Stimulated activated memory B cell treated with anti-CD40 and anti-IgM and Interleukin-4, amounts not matched to agents 10 μg/mL and 1 μg/mL and 100 μg/mL, for 72 hours (primary cell): Measurements from ENCODE around the gene NCOA7.
"Not testable (repeated sequence)": the region's sequence is repeated elsewhere in the genome, so short reads cannot be mapped to it uniquely, and the experiment has no call there.

Source experiments
- ATAC-seq: fragments of 150-1000 bp; cut with Tn5 transposase; 2 replicates; pipeline ENCODE4 v1.10.0; 2021
- H3K27ac Mint-ChIP-seq: one replicate; pipeline ENCODE4 v1.8.0; 2022; ENCODE audit warnings: mild to moderate bottlenecking, mixed read lengths
- H3K27me3 Mint-ChIP-seq: one replicate; pipeline ENCODE4 v1.8.0; 2022; ENCODE audit warnings: mixed read lengths
- H3K36me3 Mint-ChIP-seq: one replicate; pipeline ENCODE4 v1.8.0; 2022; ENCODE audit warnings: mixed read lengths
- H3K4me1 Mint-ChIP-seq: one replicate; pipeline ENCODE4 v1.8.0; 2022; ENCODE audit warnings: mixed read lengths
- H3K4me3 Mint-ChIP-seq: one replicate; pipeline ENCODE4 v1.8.0; 2022; ENCODE audit warnings: mild to moderate bottlenecking, moderate library complexity, mixed read lengths
- H3K9me3 Mint-ChIP-seq: one replicate; pipeline ENCODE4 v1.8.0; 2022; ENCODE audit warnings: mixed read lengths

The NCOA7 gene

DNA sequence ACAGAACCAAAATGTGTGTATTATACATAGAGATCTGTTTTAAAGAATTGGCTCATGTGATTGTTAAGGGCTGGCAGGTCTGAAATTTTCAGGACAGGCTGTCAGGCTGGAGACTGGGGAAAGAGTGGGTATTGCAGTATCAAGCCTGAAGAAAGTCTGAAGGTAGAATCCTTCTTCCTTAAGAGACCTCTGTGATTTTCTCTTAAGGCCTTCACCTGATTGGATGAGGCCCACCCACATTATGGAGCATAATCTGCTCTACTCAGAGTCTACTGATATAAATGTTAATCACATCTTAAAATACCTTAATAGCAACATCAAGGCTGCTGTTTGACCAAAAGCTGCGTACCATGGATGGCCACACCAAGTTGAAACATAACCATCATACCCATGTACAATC is 122.4 kb downstream of the NCOA7 start:
- ATAC-seq, result no peak
- no peak overlapping the region for H3K4me3 Mint-ChIP-seq
- H3K27me3 Mint-ChIP-seq, result no peaks in the 10 kb centered on the region
- peaks cover 50% of the 10 kb centered on the region for H3K36me3 Mint-ChIP-seq
- no peaks in the 10 kb centered on the region for H3K9me3 Mint-ChIP-seq
- peaks cover 7% of the 10 kb centered on the region for H3K4me1 Mint-ChIP-seq
- H3K27ac Mint-ChIP-seq, result no peak overlapping the region

DNA sequence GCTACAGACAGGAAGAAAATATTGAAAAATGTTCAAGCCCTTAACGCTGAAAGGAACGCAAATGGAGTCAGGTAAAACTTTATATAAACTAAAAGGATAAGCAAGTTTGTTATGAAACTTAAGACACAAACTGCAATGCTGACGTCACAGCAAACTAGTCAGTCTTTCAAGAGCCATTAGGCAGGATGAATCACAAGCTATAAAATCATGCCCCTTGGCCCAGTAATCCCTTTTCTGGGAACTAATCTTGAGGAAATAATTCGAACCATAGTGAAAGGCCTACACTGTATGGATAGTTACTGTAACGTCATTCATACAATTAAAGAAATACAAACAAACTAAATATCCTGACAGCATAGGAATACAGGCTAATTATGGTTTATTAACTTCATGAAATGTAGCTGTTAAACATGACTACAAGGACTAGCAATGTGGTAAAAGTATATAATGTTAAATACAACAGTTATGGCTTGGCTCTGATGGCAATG is 123.1 kb downstream of the NCOA7 start:
- no peak overlapping the region for H3K27ac Mint-ChIP-seq
- H3K4me1 Mint-ChIP-seq, result peaks cover 14% of the 10 kb centered on the region
- no peak for ATAC-seq
- no peaks in the 10 kb centered on the region for H3K27me3 Mint-ChIP-seq
- H3K36me3 Mint-ChIP-seq, result peaks cover 43% of the 10 kb centered on the region
- no peak overlapping the region for H3K4me3 Mint-ChIP-seq
- H3K9me3 Mint-ChIP-seq, result no peaks in the 10 kb centered on the region

DNA sequence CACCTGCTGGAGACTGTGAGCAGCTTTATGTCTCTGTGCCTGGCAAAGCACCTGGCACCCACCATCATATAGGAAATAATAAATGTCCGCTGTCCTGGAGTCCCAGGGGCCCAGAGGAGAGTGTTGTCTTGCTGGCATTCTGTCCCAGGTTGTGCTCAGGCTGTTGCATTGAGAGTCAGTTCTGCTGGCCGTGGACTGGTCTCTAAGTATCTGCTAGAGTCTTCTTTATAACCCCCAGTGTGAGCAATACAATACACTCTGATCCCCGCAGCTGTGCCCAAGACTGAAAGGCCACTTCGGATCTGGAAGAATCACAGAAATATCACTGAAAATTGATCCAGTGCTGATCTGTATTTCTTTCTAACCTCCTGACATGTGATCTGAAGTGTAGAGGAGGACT is 127.5 kb downstream of the NCOA7 start:
- peaks cover 18% of the 10 kb centered on the region for H3K4me1 Mint-ChIP-seq

DNA sequence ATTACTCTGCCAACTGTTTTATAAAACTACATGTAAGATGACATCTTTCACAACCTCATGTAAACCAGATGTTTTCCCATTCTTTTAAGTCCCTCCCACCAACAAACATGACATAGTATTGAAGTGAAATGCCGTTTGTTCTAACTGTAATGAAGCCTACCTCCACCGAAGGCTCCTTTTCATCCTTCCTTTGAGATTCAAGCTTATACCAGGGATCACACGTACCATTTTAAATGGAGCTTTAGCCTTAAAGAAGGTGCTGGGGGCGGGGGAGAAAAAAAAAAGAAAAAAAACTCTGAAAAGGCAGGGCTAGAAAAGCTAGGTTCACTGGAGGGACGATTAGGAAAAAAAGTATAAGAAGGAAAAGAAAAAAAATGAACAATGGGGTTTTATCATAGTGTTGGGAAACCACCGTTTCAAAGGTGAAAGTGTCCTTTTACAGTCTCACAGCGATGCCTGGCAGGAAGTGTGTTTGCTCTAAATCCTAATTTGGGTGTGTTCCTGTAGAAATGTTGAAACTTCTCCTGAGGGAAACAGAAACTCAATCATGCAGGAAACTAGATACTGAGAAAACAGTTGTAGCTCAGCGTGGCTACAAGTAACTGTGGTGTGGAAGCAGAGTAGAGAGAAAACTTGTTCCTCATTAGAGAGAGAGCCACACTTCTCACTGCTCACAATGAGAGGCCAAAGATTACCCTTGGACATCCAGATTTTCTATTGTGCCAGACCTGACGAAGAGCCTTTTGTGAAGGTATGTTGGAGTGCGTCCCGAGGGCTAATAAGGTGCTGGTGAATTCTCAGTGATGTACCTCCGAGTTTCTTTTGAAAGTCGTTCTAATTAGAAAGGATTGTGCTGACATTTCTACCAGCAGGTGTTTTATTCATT is 128.2 kb downstream of the NCOA7 start:
- Mint-ChIP-seq H3K27ac (peak overlapping the region; percentile 93), H3K9me3 (no peaks in the 10 kb centered on the region), H3K36me3 (peaks cover 49% of the 10 kb centered on the region), H3K4me3 (peak overlapping the region; percentile 68), H3K27me3 (no peaks in the 10 kb centered on the region), H3K4me1 (peaks cover 18% of the 10 kb centered on the region)
- peak; percentile 94 for ATAC-seq

More for the DNA sequence above, 127.5 kb downstream of the NCOA7 start:
- Mint-ChIP-seq H3K27me3 (no peaks in the 10 kb centered on the region), H3K4me3 (no peak overlapping the region), H3K36me3 (peaks cover 42% of the 10 kb centered on the region), H3K9me3 (no peaks in the 10 kb centered on the region), H3K27ac (peak overlapping the region; percentile 93)
- ATAC-seq, result no peak

DNA sequence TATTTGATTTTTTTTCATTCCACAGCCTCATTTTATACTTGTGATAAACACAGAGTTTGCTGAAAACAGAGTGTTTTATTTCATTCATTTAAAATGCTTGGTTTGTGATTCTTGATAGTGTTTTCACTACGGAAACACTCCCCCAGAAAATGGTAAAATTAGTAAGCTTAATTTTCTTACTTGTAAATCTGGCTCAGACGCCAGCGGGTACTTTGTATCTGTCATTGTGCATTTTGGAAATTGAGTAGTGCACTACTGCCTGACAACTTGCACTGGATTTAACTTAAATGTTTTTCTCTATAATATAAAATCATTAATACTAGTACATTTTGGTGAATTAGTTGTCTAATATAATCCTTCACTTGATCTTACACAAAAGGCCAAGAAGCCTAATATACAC is 128.9 kb downstream of the NCOA7 start:
- Mint-ChIP-seq H3K36me3 (peaks cover 52% of the 10 kb centered on the region), H3K27me3 (no peaks in the 10 kb centered on the region), H3K9me3 (no peaks in the 10 kb centered on the region), H3K4me3 (peak overlapping the region; percentile 68), H3K4me1 (peaks cover 18% of the 10 kb centered on the region), H3K27ac (peak overlapping the region; percentile 93)
- ATAC-seq, result no peak

DNA sequence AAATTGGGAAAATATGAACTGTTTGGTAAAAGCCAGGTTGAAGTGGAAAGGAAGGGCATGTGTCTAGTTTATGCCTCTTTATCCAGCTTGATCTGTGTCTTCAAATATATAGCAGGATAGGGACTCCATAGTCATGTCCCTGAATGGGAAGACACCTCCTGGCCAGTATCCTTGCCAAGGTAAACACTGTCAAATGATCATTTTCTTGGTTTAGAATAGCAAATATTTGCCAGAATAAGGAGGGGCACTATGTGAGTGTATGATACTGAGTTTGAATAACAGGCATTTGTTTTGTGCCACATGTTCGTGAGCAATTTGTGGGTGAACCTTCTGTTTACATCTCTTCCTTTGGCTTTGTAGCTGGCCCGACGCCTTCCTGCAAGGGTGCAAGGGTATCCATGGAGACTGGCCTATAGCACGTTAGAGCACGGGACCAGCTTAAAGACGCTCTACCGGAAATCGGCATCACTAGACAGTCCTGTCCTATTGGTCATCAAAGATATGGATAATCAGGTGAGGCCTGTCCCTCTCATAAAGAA is 131.6 kb downstream of the NCOA7 start:
- no peak for ATAC-seq
- H3K4me1 Mint-ChIP-seq, result peaks cover 18% of the 10 kb centered on the region
- H3K36me3 Mint-ChIP-seq, result peaks cover 44% of the 10 kb centered on the region
- H3K9me3 Mint-ChIP-seq, result no peaks in the 10 kb centered on the region
- no peaks in the 10 kb centered on the region for H3K27me3 Mint-ChIP-seq
- no peak overlapping the region for H3K27ac Mint-ChIP-seq
- no peak overlapping the region for H3K4me3 Mint-ChIP-seq

DNA sequence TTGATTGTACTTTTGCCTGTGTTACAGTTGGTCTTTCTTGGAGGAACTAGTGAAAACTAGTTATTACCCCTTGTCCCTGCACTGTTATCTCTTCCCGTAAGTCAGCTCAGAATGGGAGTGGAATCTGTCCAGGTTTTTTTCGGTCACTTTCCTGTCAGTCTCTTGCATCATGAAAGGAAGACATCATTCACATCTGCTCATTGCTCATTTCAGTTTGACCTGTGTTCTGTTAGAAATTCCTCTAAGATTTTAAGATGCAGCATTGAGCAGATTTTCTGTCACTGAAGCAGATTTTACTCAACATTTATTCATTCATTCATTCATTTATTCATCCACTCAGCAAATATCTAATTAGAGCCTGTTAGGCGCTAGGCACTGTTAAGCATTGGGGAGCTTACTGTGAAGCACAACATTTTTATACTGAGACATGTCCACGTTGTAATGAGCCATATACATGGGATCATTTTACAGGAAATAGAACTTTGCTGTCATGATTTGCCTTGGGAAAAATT is 132.7 kb downstream of the NCOA7 start:
- peaks cover 21% of the 10 kb centered on the region for H3K4me1 Mint-ChIP-seq
- H3K9me3 Mint-ChIP-seq, result no peaks in the 10 kb centered on the region
- H3K36me3 Mint-ChIP-seq, result peaks cover 51% of the 10 kb centered on the region
- no peak overlapping the region for H3K27ac Mint-ChIP-seq
- no peak overlapping the region for H3K4me3 Mint-ChIP-seq
- ATAC-seq, result no peak
- no peaks in the 10 kb centered on the region for H3K27me3 Mint-ChIP-seq

DNA sequence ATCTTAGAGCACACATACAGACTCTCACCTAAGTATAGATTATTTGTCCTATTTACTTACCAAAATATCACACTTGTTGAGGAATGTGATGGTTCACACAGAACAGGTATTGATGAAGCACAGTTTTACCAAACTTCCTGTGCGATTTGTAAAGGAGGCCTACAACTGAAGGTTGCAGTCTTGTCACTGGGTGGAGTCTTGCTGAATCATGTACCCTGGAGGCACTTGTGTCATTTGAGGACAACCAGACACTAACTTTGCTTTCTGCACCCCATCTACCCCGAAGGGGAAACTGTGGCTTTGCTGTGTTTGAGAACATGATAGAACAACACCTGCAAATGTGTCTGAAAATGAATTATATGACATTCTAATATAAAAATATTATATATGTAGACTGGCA is 133.4 kb downstream of the NCOA7 start:
- peaks cover 56% of the 10 kb centered on the region for H3K36me3 Mint-ChIP-seq
- no peak overlapping the region for H3K4me3 Mint-ChIP-seq
- H3K9me3 Mint-ChIP-seq, result no peaks in the 10 kb centered on the region
- no peak for ATAC-seq
- no peak overlapping the region for H3K27ac Mint-ChIP-seq
- H3K4me1 Mint-ChIP-seq, result peaks cover 14% of the 10 kb centered on the region
- H3K27me3 Mint-ChIP-seq, result no peaks in the 10 kb centered on the region

DNA sequence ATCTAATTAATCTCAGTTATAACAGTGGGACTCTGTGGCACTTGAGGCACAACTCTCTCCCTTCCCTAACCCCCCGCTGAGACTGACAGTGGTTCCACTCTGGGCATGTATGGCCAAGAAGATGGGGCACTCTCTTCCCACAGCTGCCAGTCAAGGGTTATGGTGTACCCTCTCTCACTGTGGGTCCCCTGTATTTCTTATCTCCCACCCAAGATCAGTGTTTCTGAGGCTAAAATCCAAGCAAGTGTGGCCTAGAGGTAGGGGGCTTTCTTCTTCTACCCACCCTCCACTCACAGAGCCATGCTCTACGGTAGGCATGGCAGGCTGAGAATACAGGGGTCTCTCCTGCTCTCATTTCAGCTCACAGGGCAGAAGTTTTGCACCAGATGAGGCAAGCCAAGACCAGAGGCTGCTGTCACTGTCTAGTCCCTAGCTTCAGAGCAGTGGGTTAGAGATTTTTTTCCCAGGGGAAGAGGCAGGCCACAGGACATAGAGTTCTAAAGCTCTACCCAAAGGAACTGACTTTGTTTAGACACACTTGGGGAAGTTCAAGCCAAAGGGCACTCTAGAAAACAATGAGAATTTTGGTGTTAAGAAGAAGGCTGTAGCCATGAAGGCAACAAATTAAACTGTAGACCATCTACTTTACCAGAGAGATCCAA is 134.1 kb downstream of the NCOA7 start:
- ATAC-seq, result no peak
- Mint-ChIP-seq H3K27ac (no peak overlapping the region), H3K4me3 (no peak overlapping the region), H3K36me3 (peaks cover 56% of the 10 kb centered on the region), H3K27me3 (no peaks in the 10 kb centered on the region), H3K9me3 (no peaks in the 10 kb centered on the region), H3K4me1 (peaks cover 7% of the 10 kb centered on the region)

DNA sequence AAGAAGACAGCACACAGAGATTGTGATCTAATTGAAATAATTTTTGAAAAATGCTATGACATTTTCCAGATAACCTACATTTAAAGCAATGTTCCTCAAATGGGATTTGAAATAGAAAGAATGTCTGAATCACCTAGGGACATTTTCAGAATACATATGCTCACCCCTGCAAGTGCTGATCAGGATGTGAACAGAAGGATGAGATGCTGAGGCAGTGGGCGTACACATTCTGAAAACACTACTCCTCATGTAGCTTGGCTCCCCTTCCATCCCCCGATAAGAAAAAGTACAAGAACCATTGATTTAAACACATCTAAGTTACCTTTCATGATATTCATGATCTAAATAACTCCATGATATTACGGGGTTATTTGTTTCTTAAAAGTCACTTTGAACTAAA is 136.0 kb downstream of the NCOA7 start:
- peaks cover 6% of the 10 kb centered on the region for H3K4me1 Mint-ChIP-seq
- H3K4me3 Mint-ChIP-seq, result no peak overlapping the region
- no peak overlapping the region for H3K27ac Mint-ChIP-seq
- H3K27me3 Mint-ChIP-seq, result no peaks in the 10 kb centered on the region
- H3K36me3 Mint-ChIP-seq, result peaks cover 68% of the 10 kb centered on the region
- no peak for ATAC-seq
- peaks cover 3% of the 10 kb centered on the region for H3K9me3 Mint-ChIP-seq

DNA sequence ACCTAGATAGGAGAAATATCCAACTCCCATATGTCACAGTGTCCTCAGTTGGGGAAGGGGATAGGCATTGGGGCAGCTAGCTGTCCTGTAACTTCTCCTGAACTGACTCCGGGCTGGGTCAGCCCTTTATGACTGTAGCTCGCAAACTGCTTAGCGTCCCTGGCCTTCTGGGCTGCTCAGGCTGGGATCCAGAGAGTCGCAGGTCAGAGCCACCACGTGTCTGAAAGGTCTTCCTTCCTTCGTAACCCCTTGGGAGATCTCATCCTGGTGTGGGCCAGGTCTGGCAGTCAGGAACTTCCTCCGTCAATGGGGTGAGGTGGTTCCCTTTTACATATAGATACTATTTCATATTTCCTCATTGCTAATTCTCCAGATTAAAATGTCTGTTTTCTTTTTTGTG is 137.0 kb downstream of the NCOA7 start:
- no peaks in the 10 kb centered on the region for H3K27me3 Mint-ChIP-seq
- peak overlapping the region; percentile 46 for H3K27ac Mint-ChIP-seq
- no peak overlapping the region for H3K4me3 Mint-ChIP-seq
- no peak for ATAC-seq
- peaks cover 3% of the 10 kb centered on the region for H3K9me3 Mint-ChIP-seq
- H3K36me3 Mint-ChIP-seq, result peaks cover 62% of the 10 kb centered on the region
- H3K4me1 Mint-ChIP-seq, result peaks cover 6% of the 10 kb centered on the region

DNA sequence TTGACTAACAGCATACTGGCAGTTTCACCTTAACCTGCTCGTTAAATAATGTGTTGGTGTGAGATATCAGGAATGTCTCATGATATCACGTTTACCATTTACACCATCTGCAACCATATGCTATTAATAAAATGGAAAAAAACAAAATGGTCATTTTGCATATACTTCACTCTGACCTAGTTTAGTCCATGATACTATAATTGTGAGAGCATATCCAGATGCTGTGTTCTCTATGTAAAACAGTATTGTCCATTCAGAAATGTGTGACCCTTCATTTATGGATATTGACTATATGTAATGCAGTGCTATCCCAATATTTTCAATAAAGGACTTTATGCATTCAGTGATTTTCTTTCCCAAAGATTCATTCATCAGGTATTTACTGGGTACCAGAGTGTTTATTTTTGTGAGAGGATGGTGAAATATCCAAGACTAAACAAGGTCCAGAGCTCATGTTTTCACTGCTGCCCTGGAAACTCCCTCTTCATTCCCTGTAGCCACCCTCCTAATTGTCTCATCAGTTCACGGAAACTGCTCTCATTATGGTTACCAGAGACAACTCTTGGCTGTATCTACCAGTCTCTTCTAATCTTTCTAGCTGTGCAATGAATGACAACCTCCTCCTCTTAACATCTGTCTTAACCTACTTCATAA is 140.1 kb downstream of the NCOA7 start:
- Mint-ChIP-seq H3K4me3 (no peak overlapping the region), H3K9me3 (peaks cover 3% of the 10 kb centered on the region), H3K27ac (no peak overlapping the region), H3K4me1 (peaks cover 6% of the 10 kb centered on the region), H3K27me3 (no peaks in the 10 kb centered on the region), H3K36me3 (peaks cover 41% of the 10 kb centered on the region)
- no peak for ATAC-seq

DNA sequence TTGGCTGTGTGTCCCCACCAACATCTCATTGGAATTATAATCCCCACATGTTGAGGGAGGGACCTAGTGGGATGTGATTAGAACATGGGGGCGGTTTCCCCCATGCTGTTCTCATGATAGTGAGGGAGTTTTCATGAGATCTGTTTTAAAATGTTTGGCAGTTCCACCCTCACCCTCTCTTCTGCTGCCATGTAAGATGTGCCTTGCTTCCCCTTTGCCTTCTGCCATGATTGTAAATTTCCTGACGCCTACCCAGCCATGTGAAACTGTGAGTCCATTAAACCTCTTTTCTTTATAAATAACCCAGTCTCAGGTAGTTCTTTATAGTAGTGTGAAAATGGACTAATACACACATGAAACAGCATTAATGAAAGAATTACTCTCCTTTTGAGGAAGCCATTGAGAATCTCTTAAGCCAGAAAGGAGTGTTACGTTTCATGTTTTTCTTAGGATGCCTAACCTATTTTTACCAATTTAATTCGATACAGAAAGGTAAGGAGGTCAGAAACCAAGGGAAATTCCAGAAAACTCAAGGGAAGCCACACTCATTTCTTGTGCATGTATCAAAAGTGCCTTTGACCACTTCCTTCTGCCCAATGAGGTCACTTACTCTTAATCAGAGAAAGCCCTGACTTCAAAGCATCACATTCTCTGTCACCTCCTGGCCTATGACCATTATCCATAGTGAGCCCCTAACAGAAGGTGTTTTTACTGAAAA is 141.1 kb downstream of the NCOA7 start:
- Mint-ChIP-seq H3K4me1 (peaks cover 6% of the 10 kb centered on the region), H3K27ac (no peak overlapping the region), H3K4me3 (no peak overlapping the region), H3K36me3 (peaks cover 36% of the 10 kb centered on the region), H3K27me3 (no peaks in the 10 kb centered on the region), H3K9me3 (peaks cover 3% of the 10 kb centered on the region)
- no peak for ATAC-seq

DNA sequence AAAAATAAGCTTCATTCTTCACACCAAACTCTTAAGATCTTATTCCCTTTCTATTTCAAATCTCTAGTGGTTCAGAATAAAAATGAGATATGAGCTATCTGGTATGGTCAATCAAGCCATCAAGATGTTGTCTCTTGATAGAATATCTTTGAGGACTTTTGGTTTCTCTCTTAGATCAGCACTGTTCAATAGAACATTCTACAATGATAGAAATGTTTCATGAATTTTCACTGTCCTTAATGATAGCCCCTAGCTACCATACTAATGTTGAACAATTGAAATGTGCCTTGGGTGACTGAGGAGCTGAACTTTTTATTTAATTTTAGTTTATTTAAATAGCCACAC is 141.7 kb downstream of the NCOA7 start:
- peaks cover 3% of the 10 kb centered on the region for H3K9me3 Mint-ChIP-seq
- no peak for ATAC-seq
- peaks cover 6% of the 10 kb centered on the region for H3K4me1 Mint-ChIP-seq
- H3K27ac Mint-ChIP-seq, result no peak overlapping the region
- H3K36me3 Mint-ChIP-seq, result peaks cover 31% of the 10 kb centered on the region
- no peak overlapping the region for H3K4me3 Mint-ChIP-seq
- no peaks in the 10 kb centered on the region for H3K27me3 Mint-ChIP-seq

DNA sequence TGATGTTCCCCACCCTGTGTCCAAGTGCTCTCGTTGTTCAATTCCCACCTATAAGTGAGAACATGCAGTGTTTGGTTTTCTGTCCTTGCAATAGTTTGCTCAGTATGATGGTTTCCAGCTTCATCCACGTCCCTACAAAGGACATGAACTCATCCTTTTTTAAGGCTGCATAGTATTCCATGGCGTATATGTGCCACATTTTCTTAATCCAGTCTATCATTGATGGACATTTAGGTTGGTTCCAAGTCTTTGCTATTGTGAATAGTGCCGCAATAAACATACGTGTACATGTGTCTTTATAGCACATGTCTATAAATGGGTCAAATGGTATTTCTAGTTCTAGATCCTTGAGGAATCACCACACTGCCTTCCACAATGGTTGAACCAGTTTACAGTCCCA is 144.8 kb downstream of the NCOA7 start:
- H3K27me3 Mint-ChIP-seq, H3K4me1 Mint-ChIP-seq, H3K9me3 Mint-ChIP-seq, H3K4me3 Mint-ChIP-seq, H3K27ac Mint-ChIP-seq, ATAC-seq: not testable (repeated sequence)
- H3K36me3 Mint-ChIP-seq, result peaks cover 15% of the 10 kb centered on the region
